SK-N-SH treated with all-trans-retinoic acid at 6 μM for 48 hours (cell line): ENCODE results near the gene DNPH1.

ENCODE experiments used
- ARNTL ChIP-seq: fragments of 450-650 bp; formaldehyde crosslinking; IDR thresholded peaks from 2 replicates; pipeline ENCODE4 v1.5.0; 2020; ENCODE audit warnings: low read depth, mild to moderate bottlenecking, moderate library complexity, borderline replicate concordance
- CSDC2 ChIP-seq: fragments of 250-450 bp; sonication (Bioruptor Pico); IDR thresholded peaks from 2 replicates; pipeline ENCODE4 v1.5.0; 2020; ENCODE audit warnings: mild to moderate bottlenecking, moderate library complexity
- ESRRG ChIP-seq: fragments of 250-450 bp; sonication (Bioruptor Pico); IDR thresholded peaks from 2 replicates; pipeline ENCODE4 v1.6.1; 2021; ENCODE audit warnings: mild to moderate bottlenecking
- ISL1 ChIP-seq: fragments of 250-450 bp; sonication (Bioruptor Pico); IDR thresholded peaks from 2 replicates; pipeline ENCODE4 v2.1.2; 2022; ENCODE audit warnings: mild to moderate bottlenecking, moderate library complexity
- OSR1 ChIP-seq: fragments of 250-450 bp; sonication (Bioruptor Pico); IDR thresholded peaks from 2 replicates; pipeline ENCODE4 v1.8.0; 2022; ENCODE audit warnings: moderate library complexity, mild to moderate bottlenecking, inconsistent platforms
- RARB ChIP-seq: fragments of 250-450 bp; sonication (Bioruptor Pico); IDR thresholded peaks from 2 replicates; pipeline ENCODE4 v1.8.0; 2021; ENCODE audit warnings: mild to moderate bottlenecking, moderate library complexity
- TCF4 ChIP-seq: fragments of 250-450 bp; sonication (Bioruptor Pico); IDR thresholded peaks from 2 replicates; pipeline ENCODE4 v1.8.0; 2021; ENCODE audit warnings: mild to moderate bottlenecking, moderate library complexity, borderline replicate concordance
- TOX ChIP-seq: fragments of 250-450 bp; sonication (Bioruptor Pico); IDR thresholded peaks from 2 replicates; pipeline ENCODE4 v1.8.0; 2021; ENCODE audit warnings: mild to moderate bottlenecking, moderate library complexity, borderline replicate concordance
- ZNF565 ChIP-seq: fragments of 450-650 bp; formaldehyde crosslinking; conservative IDR thresholded peaks from 2 replicates; pipeline ENCODE4 v1.5.0; 2020; ENCODE audit warnings: low read depth, mild to moderate bottlenecking, moderate library complexity
- TF ChIP-seq, protein P1 (sequence below): fragments of 250-450 bp; sonication (Bioruptor Pico); IDR thresholded peaks from 2 replicates; pipeline ENCODE4 v1.5.1; 2021; ENCODE audit warnings: mild to moderate bottlenecking, moderate library complexity
- TF ChIP-seq, protein P2 (sequence below): fragments of 250-450 bp; sonication (Bioruptor Pico); IDR thresholded peaks from 2 replicates; pipeline ENCODE4 v1.5.1; 2020; ENCODE audit warnings: low read depth, mild to moderate bottlenecking, moderate library complexity

DNA sequence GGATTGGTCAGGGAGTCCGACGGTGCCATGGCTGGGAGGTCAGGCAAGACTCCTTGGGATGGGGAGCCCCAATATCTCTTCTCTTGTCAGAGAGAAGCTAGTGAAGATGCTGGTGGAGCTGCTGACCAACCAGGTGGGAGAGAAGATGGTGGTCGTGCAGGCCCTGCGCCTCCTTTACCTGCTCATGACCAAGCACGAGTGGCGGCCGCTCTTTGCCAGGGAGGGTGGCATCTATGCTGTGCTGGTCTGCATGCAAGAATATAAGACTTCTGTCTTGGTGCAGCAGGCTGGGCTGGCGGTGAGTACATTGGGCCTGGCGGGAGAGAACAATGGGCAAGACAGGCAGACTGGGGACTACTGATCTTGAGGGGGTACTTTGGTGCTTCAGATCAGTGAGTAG is 36.4 kb downstream of the DNPH1 start:
- TF ChIP-seq OSR1 (CRISPR knock-in tag) (no peak), ZNF565 (CRISPR knock-in tag) (no peak), ESRRG (no peak), TOX (no peak), RARB (no peak), ARNTL (CRISPR knock-in tag) (no peak), CSDC2 (CRISPR knock-in tag) (no peak), ISL1 (CRISPR knock-in tag) (no peak), TCF4 (no peak)
- TF ChIP-seq, protein P1, sequence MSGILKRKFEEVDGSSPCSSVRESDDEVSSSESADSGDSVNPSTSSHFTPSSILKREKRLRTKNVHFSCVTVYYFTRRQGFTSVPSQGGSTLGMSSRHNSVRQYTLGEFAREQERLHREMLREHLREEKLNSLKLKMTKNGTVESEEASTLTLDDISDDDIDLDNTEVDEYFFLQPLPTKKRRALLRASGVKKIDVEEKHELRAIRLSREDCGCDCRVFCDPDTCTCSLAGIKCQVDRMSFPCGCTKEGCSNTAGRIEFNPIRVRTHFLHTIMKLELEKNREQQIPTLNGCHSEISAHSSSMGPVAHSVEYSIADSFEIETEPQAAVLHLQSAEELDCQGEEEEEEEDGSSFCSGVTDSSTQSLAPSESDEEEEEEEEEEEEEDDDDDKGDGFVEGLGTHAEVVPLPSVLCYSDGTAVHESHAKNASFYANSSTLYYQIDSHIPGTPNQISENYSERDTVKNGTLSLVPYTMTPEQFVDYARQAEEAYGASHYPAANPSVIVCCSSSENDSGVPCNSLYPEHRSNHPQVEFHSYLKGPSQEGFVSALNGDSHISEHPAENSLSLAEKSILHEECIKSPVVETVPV (CRISPR knock-in tag) = no peak
- TF ChIP-seq, protein P2, sequence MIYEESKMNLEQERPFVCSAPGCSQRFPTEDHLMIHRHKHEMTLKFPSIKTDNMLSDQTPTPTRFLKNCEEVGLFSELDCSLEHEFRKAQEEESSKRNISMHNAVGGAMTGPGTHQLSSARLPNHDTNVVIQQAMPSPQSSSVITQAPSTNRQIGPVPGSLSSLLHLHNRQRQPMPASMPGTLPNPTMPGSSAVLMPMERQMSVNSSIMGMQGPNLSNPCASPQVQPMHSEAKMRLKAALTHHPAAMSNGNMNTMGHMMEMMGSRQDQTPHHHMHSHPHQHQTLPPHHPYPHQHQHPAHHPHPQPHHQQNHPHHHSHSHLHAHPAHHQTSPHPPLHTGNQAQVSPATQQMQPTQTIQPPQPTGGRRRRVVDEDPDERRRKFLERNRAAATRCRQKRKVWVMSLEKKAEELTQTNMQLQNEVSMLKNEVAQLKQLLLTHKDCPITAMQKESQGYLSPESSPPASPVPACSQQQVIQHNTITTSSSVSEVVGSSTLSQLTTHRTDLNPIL (CRISPR knock-in tag) = no peak
